HepG2 (cell line): Measurements from ENCODE around the gene SCARF1.

Experiments
- CTCF ChIP-seq: sonication (generic); formaldehyde crosslinking; IDR thresholded peaks from 2 replicates; pipeline ENCODE4 v1.5.0; 2020; ENCODE audit warnings: mild to moderate bottlenecking, missing genetic modification reagents, moderate library complexity
- DRAP1 ChIP-seq: IDR thresholded peaks from 2 replicates; pipeline ENCODE4 v1.6.1; 2016; ENCODE audit warnings: missing genetic modification reagents, missing compliant biosample characterization
- ELF1 ChIP-seq: sonication (generic); formaldehyde crosslinking; IDR thresholded peaks from 2 replicates; pipeline ENCODE4 v1.4.0; 2020; ENCODE audit warnings: missing genetic modification reagents
- RAD21 ChIP-seq: fragments of 450-650 bp; formaldehyde crosslinking; IDR thresholded peaks from 2 replicates; pipeline ENCODE4 v1.5.0; 2020; ENCODE audit warnings: mild to moderate bottlenecking
- TFAP4 ChIP-seq: sonication (generic); IDR thresholded peaks from 2 replicates; pipeline ENCODE4 v1.6.1; 2016; ENCODE audit warnings: low read depth, borderline replicate concordance
- ZFP36L2 ChIP-seq: sonication (generic); formaldehyde crosslinking; IDR thresholded peaks from 2 replicates; pipeline ENCODE4 v1.4.0; 2020; ENCODE audit warnings: missing genetic modification reagents

- TF ChIP-seq RAD21 (CRISPR knock-in tag) (no peak), CTCF (no peak), DRAP1 (CRISPR knock-in tag) (no peak), ZFP36L2 (CRISPR knock-in tag) (no peak), TFAP4 (no peak), ELF1 (no peak)
Observed at GRCh38 chr17:1686086-1686485, 40.6 kb upstream of the SCARF1 start.
